Hepatocyte (in vitro differentiated cells): ENCODE data around the gene HORMAD2. TPM values are rescaled to one million over a fixed set of nuclear protein-coding genes. Genes with fewer than 3 reads are reported as not detected.

Experiments
- DNase-seq: peaks from one replicate; pipeline ENCODE4 v3.0.0-alpha.2; 2016; ENCODE audit warnings: low spot score
- H2AFZ ChIP-seq: fragments of 200-600 bp; sonication (generic); 2 replicates; pipeline ENCODE4 v1.6.0; 2016; ENCODE audit warnings: antibody characterized with exemption, mild to moderate bottlenecking
- H3K27ac ChIP-seq: fragments of 200-600 bp; sonication (generic); 2 replicates; pipeline ENCODE4 v1.5.1; 2016; ENCODE audit warnings: mild to moderate bottlenecking
- H3K27me3 ChIP-seq: fragments of 200-600 bp; sonication (generic); 2 replicates; pipeline ENCODE4 v1.6.1; 2016
- H3K36me3 ChIP-seq: fragments of 200-600 bp; sonication (generic); replicated peaks from 2 replicates; pipeline ENCODE4 v1.5.1; 2016; ENCODE audit warnings: low read depth; ENCODE audit not compliant: insufficient read depth
- H3K4me1 ChIP-seq: fragments of 200-600 bp; sonication (generic); 2 replicates; pipeline ENCODE4 v1.5.1; 2016; ENCODE audit warnings: mild to moderate bottlenecking, moderate library complexity; ENCODE audit not compliant: insufficient read depth
- H3K4me2 ChIP-seq: fragments of 200-600 bp; sonication (generic); 2 replicates; pipeline ENCODE4 v1.6.0; 2016
- H3K4me3 ChIP-seq: fragments of 200-600 bp; sonication (generic); 2 replicates; pipeline ENCODE4 v1.5.1; 2016; ENCODE audit warnings: mild to moderate bottlenecking
- H3K79me2 ChIP-seq: fragments of 200-600 bp; sonication (generic); 2 replicates; pipeline ENCODE4 v1.6.0; 2017; ENCODE audit warnings: mild to moderate bottlenecking
- H3K9me2 ChIP-seq: fragments of 200-600 bp; sonication (generic); replicated peaks from 2 replicates; pipeline ENCODE4 v1.6.0; 2017; ENCODE audit warnings: mild to moderate bottlenecking; ENCODE audit not compliant: insufficient read depth
- H3K9me3 ChIP-seq: fragments of 200-600 bp; sonication (generic); 2 replicates; pipeline ENCODE4 v1.5.1; 2016; ENCODE audit warnings: low read depth, mild to moderate bottlenecking
- H4K20me1 ChIP-seq: fragments of 200-600 bp; sonication (generic); 2 replicates; pipeline ENCODE4 v1.6.0; 2016; ENCODE audit warnings: mild to moderate bottlenecking; ENCODE audit not compliant: insufficient read depth, poor library complexity, severe bottlenecking
- EZH2 ChIP-seq: fragments of 200-600 bp; sonication (generic); IDR thresholded peaks from 2 replicates; pipeline ENCODE4 v1.6.1; 2016; ENCODE audit warnings: antibody characterized with exemption, mild to moderate bottlenecking, borderline replicate concordance
- EZH2phosphoT487 ChIP-seq: fragments of 200-600 bp; sonication (generic); IDR thresholded peaks from one replicate; pipeline ENCODE4 v1.6.1; 2018; ENCODE audit warnings: antibody characterized with exemption, mild to moderate bottlenecking, low read depth, moderate library complexity; ENCODE audit not compliant: unreplicated experiment, severe bottlenecking
- WGBS: methylation state at CpG from one replicate; pipeline ENCODE4 v1.1.6; 2016; ENCODE audit warnings: low lambda C conversion rate; ENCODE audit errors: missing lambda C conversion rate; 5-methylcytosine and 5-hydroxymethylcytosine counted together
- polyA plus RNA-seq: library from polyadenylated mRNA; unstranded; fragments of >200 nt; fragmentation: Nextera tagmentation; extraction: Ambion mirVana; gene quantifications from 2 replicates; pipeline ENCODE4 v1.2.1, GENCODE V29; 2016
- total RNA-seq: library from RNA; depleted of rRNA; stranded (reverse); fragments of >200 nt; gene quantifications from 2 replicates; pipeline ENCODE4 v1.2.3, GENCODE V29; 2014
- TF ChIP-seq, protein P1 (sequence below): fragments of 200-600 bp; sonication (generic); IDR thresholded peaks from 2 replicates; pipeline ENCODE4 v1.5.1; 2016; ENCODE audit warnings: antibody characterized with exemption, mild to moderate bottlenecking; ENCODE audit not compliant: poor library complexity

The HORMAD2 gene
- total and polyA plus RNA-seq, 2 experiments from 2014 or later: not detected

DNA sequence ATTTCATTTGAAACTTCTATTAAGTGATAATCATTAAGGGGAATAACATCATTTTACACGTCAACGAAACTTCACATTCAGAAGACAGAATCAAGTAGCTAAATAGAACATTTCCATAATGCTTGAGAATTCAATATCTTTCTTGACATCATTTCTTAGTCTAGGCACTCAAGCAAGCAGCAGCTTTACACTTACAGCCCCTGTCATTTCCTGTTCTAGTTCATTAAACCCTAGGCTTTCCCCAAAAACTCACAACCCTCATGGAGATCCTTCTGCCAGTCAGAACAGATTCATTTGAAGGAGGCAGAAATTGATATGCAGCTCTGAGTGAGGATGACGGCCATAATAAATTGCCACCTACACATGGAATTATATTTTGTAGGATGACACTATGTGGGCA, 5.3 kb upstream of the HORMAD2 start:
- Histone ChIP-seq H3K36me3 (no peaks in the 10 kb centered on the region), H3K4me2 (no peak overlapping the region), H3K9me2 (no peaks in the 10 kb centered on the region), H3K4me1 (peaks cover 6% of the 10 kb centered on the region), H3K27me3 (peaks cover 6% of the 10 kb centered on the region), H3K79me2 (no peaks in the 10 kb centered on the region), H3K27ac (no peak overlapping the region), H3K4me3 (no peak overlapping the region), H4K20me1 (no peaks in the 10 kb centered on the region), H2AFZ (no peak overlapping the region), H3K9me3 (no peaks in the 10 kb centered on the region)
- no peak for TF ChIP-seq EZH2
- TF ChIP-seq, protein P1, sequence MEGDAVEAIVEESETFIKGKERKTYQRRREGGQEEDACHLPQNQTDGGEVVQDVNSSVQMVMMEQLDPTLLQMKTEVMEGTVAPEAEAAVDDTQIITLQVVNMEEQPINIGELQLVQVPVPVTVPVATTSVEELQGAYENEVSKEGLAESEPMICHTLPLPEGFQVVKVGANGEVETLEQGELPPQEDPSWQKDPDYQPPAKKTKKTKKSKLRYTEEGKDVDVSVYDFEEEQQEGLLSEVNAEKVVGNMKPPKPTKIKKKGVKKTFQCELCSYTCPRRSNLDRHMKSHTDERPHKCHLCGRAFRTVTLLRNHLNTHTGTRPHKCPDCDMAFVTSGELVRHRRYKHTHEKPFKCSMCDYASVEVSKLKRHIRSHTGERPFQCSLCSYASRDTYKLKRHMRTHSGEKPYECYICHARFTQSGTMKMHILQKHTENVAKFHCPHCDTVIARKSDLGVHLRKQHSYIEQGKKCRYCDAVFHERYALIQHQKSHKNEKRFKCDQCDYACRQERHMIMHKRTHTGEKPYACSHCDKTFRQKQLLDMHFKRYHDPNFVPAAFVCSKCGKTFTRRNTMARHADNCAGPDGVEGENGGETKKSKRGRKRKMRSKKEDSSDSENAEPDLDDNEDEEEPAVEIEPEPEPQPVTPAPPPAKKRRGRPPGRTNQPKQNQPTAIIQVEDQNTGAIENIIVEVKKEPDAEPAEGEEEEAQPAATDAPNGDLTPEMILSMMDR: no peak
- TF ChIP-seq EZH2phosphoT487: no peak
- WGBS: 90% methylated on average over 3 of the region's 3 CpGs
- DNase-seq: no peak

DNA sequence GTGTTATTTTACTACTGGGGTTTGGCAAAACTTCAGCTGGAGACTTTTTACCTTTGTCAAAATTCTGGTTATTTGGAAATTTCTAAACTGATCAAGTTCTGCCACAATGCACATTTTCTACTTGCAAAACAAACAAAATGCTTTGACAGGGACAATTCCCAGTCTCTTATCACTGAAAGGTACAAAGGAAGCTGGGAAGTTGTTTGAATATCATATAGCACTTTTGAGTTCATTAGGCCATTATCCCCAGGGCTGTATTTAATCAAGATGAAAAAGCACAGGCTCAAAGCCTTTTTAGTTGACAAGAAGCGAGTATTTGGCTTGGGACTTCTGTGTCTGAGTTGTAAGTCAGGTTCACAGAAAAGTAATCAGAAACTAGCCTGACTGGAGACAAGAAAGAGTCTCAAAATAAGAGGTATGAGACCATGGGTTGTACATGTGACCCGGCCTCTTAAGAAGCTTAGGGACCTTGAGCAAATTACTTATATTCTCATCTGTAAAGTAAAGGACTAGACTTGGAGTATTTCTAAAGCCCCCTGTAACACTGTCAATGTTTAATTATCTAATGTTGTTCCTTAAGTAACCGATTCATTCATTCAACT, 2.9 kb upstream of the HORMAD2 start:
- H3K4me2 ChIP-seq: peak overlapping the region; percentile 22
- peak overlapping the region; percentile 36 for H3K27ac ChIP-seq
- H3K27me3 ChIP-seq: peaks cover 6% of the 10 kb centered on the region
- no peaks in the 10 kb centered on the region for H4K20me1 ChIP-seq
- H2AFZ ChIP-seq: no peak overlapping the region
- peaks cover 9% of the 10 kb centered on the region for H3K4me1 ChIP-seq
- no peaks in the 10 kb centered on the region for H3K79me2 ChIP-seq
- TF ChIP-seq, protein P1: no peak
- TF ChIP-seq EZH2phosphoT487 (no peak), EZH2 (no peak)
- H3K36me3 ChIP-seq: no peaks in the 10 kb centered on the region
- no peaks in the 10 kb centered on the region for H3K9me3 ChIP-seq
- H3K4me3 ChIP-seq: no peak overlapping the region
- no peaks in the 10 kb centered on the region for H3K9me2 ChIP-seq
- peak; percentile 35 for DNase-seq
- WGBS: 40% methylated on average over 3 of the region's 3 CpGs

DNA sequence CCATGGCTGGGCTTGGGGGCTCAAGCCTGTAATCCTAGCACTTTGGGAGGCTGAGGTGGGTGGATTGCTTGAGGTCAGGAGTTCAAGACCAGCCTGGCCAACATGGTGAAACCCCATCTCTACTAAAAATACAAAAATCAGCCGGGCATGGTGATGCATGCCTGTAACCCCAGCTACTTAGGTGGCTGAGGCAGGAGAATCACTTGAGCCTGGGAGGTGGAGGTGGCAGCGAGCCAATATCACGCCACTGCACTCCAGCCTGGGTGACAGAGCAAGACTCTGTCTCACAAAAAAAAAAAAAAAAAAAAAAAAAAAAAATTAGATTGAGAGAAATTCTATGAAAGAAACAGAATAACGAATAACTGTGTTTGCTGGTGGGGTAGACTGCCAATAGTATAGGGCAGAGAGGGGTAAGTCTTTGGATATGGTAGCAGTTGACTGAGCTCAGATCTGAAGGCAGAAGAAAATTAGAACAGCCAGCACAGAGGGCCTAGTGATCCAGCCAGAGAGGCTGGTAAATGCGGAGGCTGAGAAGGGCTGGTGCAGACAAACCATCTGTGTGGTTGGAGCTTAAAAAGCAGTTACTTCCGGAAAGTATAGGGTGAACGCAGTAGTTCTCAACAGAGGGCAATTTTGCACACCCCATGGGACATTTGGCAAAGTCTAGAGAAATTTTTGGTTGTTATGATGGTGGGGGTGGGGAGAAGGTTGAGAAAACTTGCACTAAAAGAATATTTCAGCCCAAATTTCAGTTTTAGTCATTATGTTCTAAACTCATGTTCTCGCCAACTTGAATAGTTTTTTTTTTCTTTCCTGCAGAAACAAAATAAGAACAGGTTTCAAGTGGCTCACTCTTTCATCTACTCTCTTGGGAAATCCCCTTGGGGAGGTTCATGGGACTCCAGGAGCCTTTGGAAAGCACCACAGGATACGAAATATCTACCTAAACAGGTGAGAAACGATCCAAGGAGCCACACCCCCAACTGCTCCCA, 1.6 kb upstream of the HORMAD2 start:
- Histone ChIP-seq H3K4me3 (no peak overlapping the region), H3K9me3 (no peaks in the 10 kb centered on the region)
- 82% methylated on average over 10 of the region's 10 CpGs for WGBS

More for the DNA sequence above, 1.6 kb upstream of the HORMAD2 start:
- H3K4me1 ChIP-seq: peaks cover 9% of the 10 kb centered on the region
- no peaks in the 10 kb centered on the region for H3K79me2 ChIP-seq
- TF ChIP-seq EZH2phosphoT487 (no peak), EZH2 (no peak)
- TF ChIP-seq, protein P1: no peak
- H3K36me3 ChIP-seq: no peaks in the 10 kb centered on the region
- H3K27ac ChIP-seq: peak overlapping the region; percentile 36
- peak; percentile 10 for DNase-seq
- no peaks in the 10 kb centered on the region for H3K9me2 ChIP-seq
- H3K27me3 ChIP-seq: peaks cover 6% of the 10 kb centered on the region
- H4K20me1 ChIP-seq: no peaks in the 10 kb centered on the region
- H2AFZ ChIP-seq: no peak overlapping the region
- H3K4me2 ChIP-seq: no peak overlapping the region
